Measurements from ENCODE around the gene CREM. TPM values are rescaled to one million over a fixed set of nuclear protein-coding genes. Genes with fewer than 3 reads are reported as not detected.

The CREM gene
- polyA plus RNA-seq, 3 donors, result 11.4 to 12.4 (median 12.1) TPM

DNA sequence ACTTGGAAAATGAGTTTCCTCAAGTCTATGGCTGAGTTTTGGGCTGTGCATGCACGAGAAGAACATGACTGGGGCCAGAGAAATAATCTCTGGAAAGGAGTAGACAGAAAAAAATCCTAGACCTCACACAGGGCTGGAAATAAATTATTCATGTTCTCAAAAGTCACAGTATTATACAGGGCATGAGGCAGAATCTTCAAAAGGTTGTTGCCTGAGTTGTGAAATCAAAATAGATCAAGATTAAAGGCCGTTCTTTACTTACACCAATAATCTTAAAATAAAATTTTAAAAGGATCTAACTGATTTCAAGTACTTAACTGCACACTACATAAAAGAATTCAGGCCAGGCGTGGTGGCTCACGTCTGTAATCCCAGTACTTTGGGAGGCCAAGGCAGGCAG is 14.1 kb upstream of the CREM start:
- Histone ChIP-seq H3K79me2 (ENCODE audit: insufficient read depth, low read length) (no peaks in the 10 kb centered on the region), H3K4me3 (replicated peaks in 1 of 3; ENCODE audit: low read depth in 2 of 3, low read length in 3 of 3) (no peak overlapping the region), H3K4me2 (replicated peaks; ENCODE audit: extremely low read depth, low read length, poor library complexity, severe bottlenecking) (no peak overlapping the region), H3K9ac (ENCODE audit: insufficient read depth, low read length, poor library complexity, severe bottlenecking) (no peak overlapping the region), H2AFZ (ENCODE audit: insufficient read depth, low read depth, low read length, poor library complexity, severe bottlenecking) (no peak overlapping the region), H3K27ac (ENCODE audit: low read depth in 1 of 2, low read length in 2 of 2) (no peak overlapping the region), H4K20me1 (ENCODE audit: insufficient read depth, low read length) (no peaks in the 10 kb centered on the region), H3K4me1 (ENCODE audit: control insufficient read depth in 1 of 2, insufficient read depth in 2 of 2, low read length in 2 of 2) (no peaks in the 10 kb centered on the region), H3K36me3 (replicated peaks in 1 of 2; ENCODE audit: control insufficient read depth in 1 of 2, insufficient read depth in 2 of 2, low read length in 2 of 2) (no peaks in the 10 kb centered on the region), H3K27me3 (ENCODE audit: control insufficient read depth in 2 of 2, insufficient read depth in 2 of 2, low read length in 2 of 2) (peaks cover 5 to 6% of the 10 kb centered on the region in 2 donors), H3K9me3 (replicated peaks in 1 of 2; ENCODE audit: control insufficient read depth in 1 of 2, insufficient read depth in 1 of 2, low read length in 2 of 2) (no peaks in the 10 kb centered on the region)
- no peaks in the 10 kb centered on the region for H3K4me1 Mint-ChIP-seq
- no peak for DNase-seq
- H3K36me3 Mint-ChIP-seq, result no peaks in the 10 kb centered on the region
- peaks cover 9 to 15% (median 10%) of the 10 kb centered on the region in 3 donors for H3K27me3 Mint-ChIP-seq (ENCODE audit: low read depth in 3 of 3)
- WGBS (ENCODE audit: insufficient coverage), result 100% methylated on average over 1 of the region's 4 CpGs
- H3K4me3 Mint-ChIP-seq, result no peak overlapping the region
- no peaks in the 10 kb centered on the region for H3K9me3 Mint-ChIP-seq
- intact Hi-C loops (cut with micrococcal nuclease), result loop anchor here in 1 of 2 donors (10.0 kb wide), 1 partner anchor 442 kb away; no protein-coding TSS in a partner anchor
- peak overlapping the region in 1 of 7 donors; percentile 16 for H3K27ac Mint-ChIP-seq
- TF ChIP-seq, protein P1, sequence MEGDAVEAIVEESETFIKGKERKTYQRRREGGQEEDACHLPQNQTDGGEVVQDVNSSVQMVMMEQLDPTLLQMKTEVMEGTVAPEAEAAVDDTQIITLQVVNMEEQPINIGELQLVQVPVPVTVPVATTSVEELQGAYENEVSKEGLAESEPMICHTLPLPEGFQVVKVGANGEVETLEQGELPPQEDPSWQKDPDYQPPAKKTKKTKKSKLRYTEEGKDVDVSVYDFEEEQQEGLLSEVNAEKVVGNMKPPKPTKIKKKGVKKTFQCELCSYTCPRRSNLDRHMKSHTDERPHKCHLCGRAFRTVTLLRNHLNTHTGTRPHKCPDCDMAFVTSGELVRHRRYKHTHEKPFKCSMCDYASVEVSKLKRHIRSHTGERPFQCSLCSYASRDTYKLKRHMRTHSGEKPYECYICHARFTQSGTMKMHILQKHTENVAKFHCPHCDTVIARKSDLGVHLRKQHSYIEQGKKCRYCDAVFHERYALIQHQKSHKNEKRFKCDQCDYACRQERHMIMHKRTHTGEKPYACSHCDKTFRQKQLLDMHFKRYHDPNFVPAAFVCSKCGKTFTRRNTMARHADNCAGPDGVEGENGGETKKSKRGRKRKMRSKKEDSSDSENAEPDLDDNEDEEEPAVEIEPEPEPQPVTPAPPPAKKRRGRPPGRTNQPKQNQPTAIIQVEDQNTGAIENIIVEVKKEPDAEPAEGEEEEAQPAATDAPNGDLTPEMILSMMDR (IDR thresholded peaks at IDR 0.05), result no peak

DNA sequence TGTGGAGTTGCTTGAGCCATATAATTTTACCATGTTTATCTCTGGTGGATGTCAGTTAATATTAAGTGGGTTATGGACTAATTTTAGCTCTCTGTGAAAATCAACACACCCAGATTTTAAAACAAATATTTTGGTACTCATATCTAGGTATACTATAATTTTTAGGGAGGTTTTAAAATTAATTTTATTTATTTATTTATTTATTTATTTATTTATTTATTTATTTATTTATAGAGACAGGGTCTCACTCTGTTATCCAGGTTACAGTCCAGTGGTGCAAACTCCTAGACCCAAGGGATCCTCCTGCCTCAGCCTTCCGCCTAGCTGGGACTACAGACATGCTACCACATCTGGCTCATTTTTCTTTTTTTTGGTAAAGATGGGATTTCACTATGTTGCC is 7.3 kb upstream of the CREM start:
- H3K27ac ChIP-seq (ENCODE audit: low read depth in 1 of 2, low read length in 2 of 2), result no peak overlapping the region
- no peak overlapping the region for H3K9ac ChIP-seq (ENCODE audit: insufficient read depth, low read length, poor library complexity, severe bottlenecking)
- H3K9me3 ChIP-seq (replicated peaks in 1 of 2; ENCODE audit: control insufficient read depth in 1 of 2, insufficient read depth in 1 of 2, low read length in 2 of 2), result no peaks in the 10 kb centered on the region
- WGBS (ENCODE audit: insufficient coverage), result no CpG with 5 or more reads among the region's 1 CpG
- H3K27me3 Mint-ChIP-seq (ENCODE audit: low read depth in 3 of 3), result peaks cover 5 to 11% (median 10%) of the 10 kb centered on the region in 3 donors
- H3K4me3 ChIP-seq (replicated peaks in 1 of 3; ENCODE audit: low read depth in 2 of 3, low read length in 3 of 3), result no peak overlapping the region
- no peak overlapping the region for H3K4me3 Mint-ChIP-seq
- no peaks in the 10 kb centered on the region for H3K9me3 Mint-ChIP-seq
- no peak overlapping the region for H3K27ac Mint-ChIP-seq
- no peak for DNase-seq
- no peaks in the 10 kb centered on the region for H3K79me2 ChIP-seq (ENCODE audit: insufficient read depth, low read length)
- H3K36me3 Mint-ChIP-seq, result no peaks in the 10 kb centered on the region
- no peak overlapping the region for H2AFZ ChIP-seq (ENCODE audit: insufficient read depth, low read depth, low read length, poor library complexity, severe bottlenecking)
- no peaks in the 10 kb centered on the region for H4K20me1 ChIP-seq (ENCODE audit: insufficient read depth, low read length)
- H3K4me1 Mint-ChIP-seq, result no peaks in the 10 kb centered on the region
- intact Hi-C loops (cut with micrococcal nuclease), result loop anchor here in 1 of 2 donors (10.0 kb wide), 1 partner anchor 435 kb away; no protein-coding TSS in a partner anchor
- TF ChIP-seq, protein P1 (IDR thresholded peaks at IDR 0.05), result no peak
- peaks cover 3 to 6% of the 10 kb centered on the region in 2 donors for H3K27me3 ChIP-seq (ENCODE audit: control insufficient read depth in 2 of 2, insufficient read depth in 2 of 2, low read length in 2 of 2)
- H3K4me1 ChIP-seq (ENCODE audit: control insufficient read depth in 1 of 2, insufficient read depth in 2 of 2, low read length in 2 of 2), result no peaks in the 10 kb centered on the region
- no peak overlapping the region for H3K4me2 ChIP-seq (replicated peaks; ENCODE audit: extremely low read depth, low read length, poor library complexity, severe bottlenecking)
- H3K36me3 ChIP-seq (replicated peaks in 1 of 2; ENCODE audit: control insufficient read depth in 1 of 2, insufficient read depth in 2 of 2, low read length in 2 of 2), result no peaks in the 10 kb centered on the region

All from CD14-positive monocyte (primary cell).